ENCODE measurements around the gene ANO4. TPM values are rescaled to one million over a fixed set of nuclear protein-coding genes. Genes with fewer than 3 reads are reported as not detected.

Gene ANO4
- total RNA-seq, 2 donors from 2014 or later, result 7.2 to 8.5 TPM

- no peaks in the 10 kb centered on the region for H3K36me3 ChIP-seq
- DNase-seq (ENCODE audit: low spot score), result no peak
- TF ChIP-seq POLR2AphosphoS5 (IDR thresholded peaks at IDR 0.05), result no peak
- TF ChIP-seq POLR2A (IDR thresholded peaks at IDR 0.05), result no peak
- TF ChIP-seq CTCF (IDR thresholded peaks at IDR 0.05), result no peak
- H3K9me3 ChIP-seq, result no peaks in the 10 kb centered on the region
- no peaks in the 10 kb centered on the region for H3K4me1 ChIP-seq (replicated peaks)
- intact Hi-C loops (cut with DNase I), result no loop called here
- no peak overlapping the region for H3K4me3 ChIP-seq
- no peak overlapping the region for H3K27ac ChIP-seq
- 37% methylated on average over 1 of the region's 1 CpG for WGBS
- H3K27me3 ChIP-seq (replicated peaks; ENCODE audit: insufficient read depth), result no peaks in the 10 kb centered on the region
Measured at GRCh38 chr12:100935929-100936328, 141.4 kb downstream of the ANO4 start.

- no peak for TF ChIP-seq POLR2A (IDR thresholded peaks at IDR 0.05)
- no peak for TF ChIP-seq CTCF (IDR thresholded peaks at IDR 0.05)
- TF ChIP-seq POLR2AphosphoS5 (IDR thresholded peaks at IDR 0.05), result no peak
- Histone ChIP-seq H3K4me3 (no peak overlapping the region), H3K36me3 (no peaks in the 10 kb centered on the region), H3K9me3 (no peaks in the 10 kb centered on the region), H3K27ac (no peak overlapping the region), H3K27me3 (replicated peaks; ENCODE audit: insufficient read depth) (no peaks in the 10 kb centered on the region), H3K4me1 (replicated peaks) (no peaks in the 10 kb centered on the region)
- intact Hi-C loops (cut with DNase I), result no loop called here
- DNase-seq (ENCODE audit: low spot score), result no peak
- WGBS, result 58% methylated on average over 5 of the region's 5 CpGs
Measured at GRCh38 chr12:100936661-100937060, 142.1 kb downstream of the ANO4 start.

- Histone ChIP-seq H3K4me1 (replicated peaks) (no peaks in the 10 kb centered on the region), H3K4me3 (no peak overlapping the region), H3K36me3 (no peaks in the 10 kb centered on the region), H3K27ac (no peak overlapping the region), H3K9me3 (no peaks in the 10 kb centered on the region), H3K27me3 (replicated peaks; ENCODE audit: insufficient read depth) (no peaks in the 10 kb centered on the region)
- TF ChIP-seq CTCF (IDR thresholded peaks at IDR 0.05), result no peak
- TF ChIP-seq POLR2AphosphoS5 (IDR thresholded peaks at IDR 0.05), result no peak
- TF ChIP-seq POLR2A (IDR thresholded peaks at IDR 0.05), result no peak
- 91% methylated on average over 2 of the region's 2 CpGs for WGBS
- intact Hi-C loops (cut with DNase I), result no loop called here
- DNase-seq (ENCODE audit: low spot score), result no peak
Measured at GRCh38 chr12:100940503-100940902, 145.9 kb downstream of the ANO4 start.

- intact Hi-C loops (cut with DNase I), result no loop called here
- no peak overlapping the region for H3K27ac ChIP-seq
- DNase-seq (ENCODE audit: low spot score), result no peak
- WGBS, result 64% methylated on average over 5 of the region's 5 CpGs
- H3K36me3 ChIP-seq, result no peaks in the 10 kb centered on the region
- H3K4me1 ChIP-seq (replicated peaks), result no peaks in the 10 kb centered on the region
- H3K27me3 ChIP-seq (replicated peaks; ENCODE audit: insufficient read depth), result no peaks in the 10 kb centered on the region
- no peaks in the 10 kb centered on the region for H3K9me3 ChIP-seq
- TF ChIP-seq POLR2A (IDR thresholded peaks at IDR 0.05) (no peak), POLR2AphosphoS5 (IDR thresholded peaks at IDR 0.05) (no peak), CTCF (IDR thresholded peaks at IDR 0.05) (no peak)
- no peak overlapping the region for H3K4me3 ChIP-seq
Measured at GRCh38 chr12:100942984-100943749, 148.6 kb downstream of the ANO4 start.

- H3K27me3 ChIP-seq (replicated peaks; ENCODE audit: insufficient read depth), result no peaks in the 10 kb centered on the region
- TF ChIP-seq POLR2AphosphoS5 (IDR thresholded peaks at IDR 0.05) (no peak), CTCF (IDR thresholded peaks at IDR 0.05) (no peak), POLR2A (IDR thresholded peaks at IDR 0.05) (no peak)
- no peak overlapping the region for H3K4me3 ChIP-seq
- H3K36me3 ChIP-seq, result no peaks in the 10 kb centered on the region
- intact Hi-C loops (cut with DNase I), result no loop called here
- 95% methylated on average over 1 of the region's 1 CpG for WGBS
- no peaks in the 10 kb centered on the region for H3K9me3 ChIP-seq
- no peak for DNase-seq (ENCODE audit: low spot score)
- no peak overlapping the region for H3K27ac ChIP-seq
- no peaks in the 10 kb centered on the region for H3K4me1 ChIP-seq (replicated peaks)
Measured at GRCh38 chr12:100951756-100952155, 157.2 kb downstream of the ANO4 start.

Measured in prostate gland (tissue), 2 donors.